Mucosa of gallbladder (tissue), 1 donor: Measurements from ENCODE around the gene KRTAP12-2. TPM values are rescaled to one million over a fixed set of nuclear protein-coding genes. Genes with fewer than 3 reads are reported as not detected.
"Not testable (repeated sequence)": the region's sequence is repeated elsewhere in the genome, so short reads cannot be mapped to it uniquely, and the experiment has no call there.

ENCODE experiments used
- DNase-seq: peaks from one replicate; pipeline ENCODE4 v3.0.0-alpha.2; 2020; ENCODE audit warnings: low spot score
- total RNA-seq: library from RNA; stranded (reverse); gene quantifications from one replicate; pipeline ENCODE4 v1.2.1, GENCODE V29; 2021
- donor health status: DM: no; HTN: no; CAD: no.

KRTAP12-2 gene
- total RNA-seq, 1 donor from 2014 or later, result not detected

GRCh38 chr21:44627181-44627822, 39.4 kb downstream of the KRTAP12-2 start:
- DNase-seq, result not testable (repeated sequence)

DNA sequence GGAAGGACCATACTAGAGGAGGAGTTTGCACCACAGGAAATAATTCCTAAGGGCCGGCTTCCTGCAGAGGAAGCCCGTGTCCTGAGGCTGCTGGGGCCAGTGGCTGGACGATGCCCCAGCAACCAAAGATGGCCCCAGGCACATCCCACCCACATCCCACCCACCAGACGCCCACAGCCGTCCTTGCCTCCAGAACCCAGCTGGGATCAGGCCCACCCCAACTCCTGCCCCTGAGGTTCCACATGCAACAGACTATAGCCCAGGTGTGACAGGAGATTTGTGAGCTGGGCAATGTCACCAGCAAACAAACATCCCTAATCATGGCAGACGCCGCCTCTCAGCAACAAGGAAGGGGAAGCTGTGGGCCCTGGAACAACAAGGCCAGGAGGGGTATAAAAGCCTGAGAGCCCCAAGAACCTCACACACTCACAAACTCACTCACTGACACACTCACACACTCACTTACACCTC, 40.0 kb downstream of the KRTAP12-2 start, which contains the start of gene KRTAP10-9:
Gene KRTAP10-9 (plus strand): TSS at position 421 of the 471 bp plus-strand sequence. CDS start 79 bp downstream, outside the sequence.
- DNase-seq, result no peak

- DNase-seq, result no peak
Observed at GRCh38 chr21:44626262-44626661, 40.5 kb downstream of the KRTAP12-2 start.

DNA sequence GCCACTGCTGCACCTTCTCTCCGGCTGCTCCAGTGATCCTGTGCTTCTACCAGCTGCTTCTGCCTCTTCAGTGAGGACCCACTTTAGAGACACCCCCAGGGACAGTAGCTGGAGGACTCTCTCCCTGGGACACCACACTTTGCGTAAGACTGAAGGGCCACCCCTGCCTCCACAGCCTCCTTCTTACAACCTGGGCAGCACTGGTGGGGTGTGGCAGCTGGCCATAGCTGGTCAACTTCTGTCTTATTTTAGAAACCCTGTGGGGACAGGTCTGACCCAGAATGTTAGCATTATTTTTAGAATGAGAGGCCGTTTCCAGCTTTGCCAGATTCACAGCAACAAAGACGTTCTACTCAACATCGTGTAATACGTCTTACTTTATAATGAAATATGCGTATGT, 41.0 kb downstream of the KRTAP12-2 start:
- no peak for DNase-seq

DNA sequence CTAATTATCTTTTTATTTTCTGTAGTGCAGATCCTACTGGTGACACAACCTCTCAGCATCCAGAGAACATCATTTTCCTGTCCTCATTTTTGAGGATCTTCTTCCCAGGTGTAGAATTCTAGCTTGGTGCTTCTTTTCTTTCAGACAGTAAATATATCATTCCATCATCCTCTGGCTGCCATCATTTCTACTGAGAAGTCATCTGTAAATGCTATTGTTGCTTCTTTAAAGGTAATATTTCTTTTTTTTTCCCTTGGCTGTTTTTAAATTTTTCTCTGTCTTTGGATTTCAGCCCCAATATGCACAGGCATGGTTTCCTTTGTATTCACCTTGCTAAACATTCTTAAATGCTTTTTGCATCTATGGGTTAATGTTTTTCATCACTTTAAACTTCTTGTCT, 43.2 kb downstream of the KRTAP12-2 start:
- DNase-seq, result no peak

DNA sequence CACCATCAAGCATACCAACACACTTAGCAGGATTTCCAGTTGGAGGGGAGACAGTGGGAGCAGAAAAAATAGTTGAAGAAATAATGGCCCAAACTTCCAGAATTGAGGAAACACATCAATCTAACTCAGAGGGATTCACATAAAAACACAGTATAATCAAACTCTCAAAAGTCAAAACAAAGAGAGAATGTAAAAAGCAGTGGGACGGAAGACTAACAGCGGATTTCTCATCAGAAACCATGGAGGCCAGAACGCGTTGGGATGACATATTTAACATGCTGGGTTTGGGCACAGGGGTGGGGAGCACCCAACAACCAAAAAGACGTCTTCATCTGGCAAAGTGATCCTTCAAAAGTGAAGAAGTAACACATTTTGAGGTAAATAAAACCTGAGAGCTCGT, 46.8 kb downstream of the KRTAP12-2 start:
- DNase-seq, result no peak

DNA sequence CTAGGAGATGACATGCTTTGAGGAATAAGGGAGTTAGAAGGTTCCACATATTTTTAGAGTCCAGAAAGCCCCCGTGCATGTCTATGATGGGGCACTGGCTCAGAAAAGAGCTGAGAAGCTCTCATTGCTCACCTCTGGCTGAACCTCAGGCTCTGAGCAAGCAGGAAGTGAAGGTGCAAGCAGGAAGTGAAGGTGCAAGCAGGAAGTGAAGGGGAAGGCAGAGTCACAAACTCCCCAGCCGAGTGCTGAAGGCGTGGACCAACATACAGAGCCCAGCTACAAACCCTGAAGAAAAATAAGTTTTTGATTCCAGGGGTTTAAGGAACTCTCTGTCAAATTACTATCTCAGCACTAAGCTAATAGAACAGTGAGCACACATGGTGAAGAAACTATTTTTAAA, 47.8 kb downstream of the KRTAP12-2 start:
- DNase-seq, result peak; percentile 16

DNA sequence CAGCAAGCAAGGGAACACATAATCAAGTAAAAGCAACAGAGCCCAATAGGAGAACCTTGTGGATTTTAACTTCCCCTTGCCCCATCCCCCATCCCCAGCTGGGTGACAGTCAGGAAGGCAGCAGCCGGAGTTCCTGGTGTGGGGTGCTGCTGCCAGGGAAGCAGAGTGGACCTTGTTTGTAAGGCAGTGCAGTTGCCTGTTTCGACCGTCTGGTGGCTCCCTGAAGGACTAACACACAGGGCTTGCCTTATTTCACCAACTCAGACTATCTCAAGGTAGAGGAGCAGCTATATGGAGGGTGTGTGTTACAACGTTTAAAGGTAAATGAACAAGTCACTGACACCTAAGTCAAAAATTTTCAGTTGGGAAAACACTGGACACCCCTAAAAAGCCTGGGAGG, 48.2 kb downstream of the KRTAP12-2 start:
- peak; percentile 39 for DNase-seq

GRCh38 chr21:44617071-44617501, 49.6 kb downstream of the KRTAP12-2 start:
- no peak for DNase-seq

GRCh38 chr21:44616591-44616926, 50.2 kb downstream of the KRTAP12-2 start:
- DNase-seq, result no peak

Other genes with a start within 250 kb of the KRTAP12-2 start
- gene LRRC3, start 211.4 kb downstream of the KRTAP12-2 start, total RNA-seq, result 15.6 TPM
- gene KRTAP10-1, start 126.7 kb downstream of the KRTAP12-2 start, total RNA-seq, result not detected
- gene KRTAP10-2, start 115.4 kb downstream of the KRTAP12-2 start, total RNA-seq, result not detected
- not detected for gene KRTAP10-3, start 108.1 kb downstream of the KRTAP12-2 start, total RNA-seq
- not detected for gene KRTAP10-4, start 93.2 kb downstream of the KRTAP12-2 start, total RNA-seq
- gene KRTAP10-5, start 86.3 kb downstream of the KRTAP12-2 start, total RNA-seq, result not detected
- gene KRTAP10-6, start 74.4 kb downstream of the KRTAP12-2 start, total RNA-seq, result not detected
- gene KRTAP10-7, start 66.3 kb downstream of the KRTAP12-2 start, total RNA-seq, result not detected
- gene KRTAP10-8, start 54.8 kb downstream of the KRTAP12-2 start, total RNA-seq, result not detected
- gene KRTAP10-9, start 39.8 kb downstream of the KRTAP12-2 start, total RNA-seq, result not detected
- gene KRTAP10-10, start 29.6 kb downstream of the KRTAP12-2 start, total RNA-seq, result not detected
- not detected for gene KRTAP10-11, start 20.5 kb downstream of the KRTAP12-2 start, total RNA-seq
- gene KRTAP12-4, start 12.3 kb downstream of the KRTAP12-2 start, total RNA-seq, result not detected
- not detected for gene KRTAP12-3, start 9.0 kb downstream of the KRTAP12-2 start, total RNA-seq
- not detected for gene KRTAP12-1, start 15.2 kb upstream of the KRTAP12-2 start, total RNA-seq
- gene KRTAP10-12, start 30.2 kb upstream of the KRTAP12-2 start, total RNA-seq, result not detected
- 0.06 TPM for gene TSPEAR, start 44.6 kb upstream of the KRTAP12-2 start, total RNA-seq
- 74.4 TPM for gene UBE2G2, start 134.9 kb upstream of the KRTAP12-2 start, total RNA-seq
- gene SUMO3, start 151.1 kb upstream of the KRTAP12-2 start, total RNA-seq, result 70.5 TPM
- 295 TPM for gene PTTG1IP, start 206.8 kb upstream of the KRTAP12-2 start, total RNA-seq